T-helper 2 cell treated with Interferon-gamma antibody and Interleukin-4, amounts not matched to agents 5 μg/mL and 100 μg/mL, for 36 hours (primary cell): Measurements from ENCODE around the gene DERA.
"Not testable (repeated sequence)": the region's sequence is repeated elsewhere in the genome, so short reads cannot be mapped to it uniquely, and the experiment has no call there.

Experiments
- DNase-seq: peaks from one replicate; pipeline ENCODE4 v3.0.0; 2021; ENCODE audit warnings: low spot score
- H3K27ac Mint-ChIP-seq: one replicate; pipeline ENCODE4 v1.8.0; 2021; ENCODE audit warnings: mild to moderate bottlenecking, mixed read lengths
- H3K27me3 Mint-ChIP-seq: one replicate; pipeline ENCODE4 v1.8.0; 2021; ENCODE audit warnings: low read depth, mixed read lengths
- H3K36me3 Mint-ChIP-seq: one replicate; pipeline ENCODE4 v1.8.0; 2021; ENCODE audit warnings: low read depth, mixed read lengths
- H3K4me1 Mint-ChIP-seq: one replicate; pipeline ENCODE4 v1.8.0; 2021; ENCODE audit warnings: low read depth, mixed read lengths
- H3K4me3 Mint-ChIP-seq: one replicate; pipeline ENCODE4 v1.8.0; 2022; ENCODE audit warnings: mild to moderate bottlenecking, moderate library complexity, mixed read lengths
- H3K9me3 Mint-ChIP-seq: one replicate; pipeline ENCODE4 v1.8.0; 2021; ENCODE audit warnings: mixed read lengths

The DERA gene

GRCh38 chr12:15928346-15928745 is 17.2 kb downstream of the DERA start:
- Mint-ChIP-seq H3K9me3 (no peaks in the 10 kb centered on the region), H3K4me3 (no peak overlapping the region), H3K27me3 (no peaks in the 10 kb centered on the region), H3K36me3 (no peaks in the 10 kb centered on the region), H3K4me1 (peaks cover 2% of the 10 kb centered on the region), H3K27ac (no peak overlapping the region)
- DNase-seq = no peak

GRCh38 chr12:15928870-15929571 is 17.9 kb downstream of the DERA start:
- Mint-ChIP-seq H3K4me1 (peaks cover 2% of the 10 kb centered on the region), H3K27me3 (no peaks in the 10 kb centered on the region), H3K9me3 (no peaks in the 10 kb centered on the region), H3K4me3 (no peak overlapping the region), H3K27ac (no peak overlapping the region), H3K36me3 (no peaks in the 10 kb centered on the region)
- no peak for DNase-seq

DNA sequence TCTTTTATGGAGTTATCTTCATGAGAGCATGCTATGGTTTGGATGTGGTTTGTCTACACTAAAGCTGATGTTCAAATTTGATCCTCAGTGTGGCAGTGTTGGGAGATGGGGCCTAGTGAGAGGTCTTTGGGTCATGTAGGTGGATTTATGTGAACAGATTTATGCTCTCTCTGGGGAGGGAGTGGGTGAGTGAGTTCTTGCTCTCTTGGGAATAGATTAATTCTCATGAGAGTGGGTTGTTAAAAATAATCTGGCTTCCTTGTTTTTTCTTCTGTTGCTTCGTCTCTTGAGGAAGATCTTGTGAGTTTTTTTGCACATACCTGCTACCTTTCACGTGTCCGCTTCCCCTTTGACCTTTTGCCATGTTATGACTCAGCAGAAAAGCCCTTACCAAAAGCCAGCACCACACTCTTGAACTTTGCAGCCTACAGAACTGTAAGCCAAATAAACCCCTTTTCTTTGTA is 20.5 kb downstream of the DERA start:
- H3K27me3 Mint-ChIP-seq = no peaks in the 10 kb centered on the region
- H3K4me1 Mint-ChIP-seq = peaks cover 2% of the 10 kb centered on the region
- no peaks in the 10 kb centered on the region for H3K36me3 Mint-ChIP-seq
- no peak overlapping the region for H3K4me3 Mint-ChIP-seq
- H3K9me3 Mint-ChIP-seq = no peaks in the 10 kb centered on the region
- no peak for DNase-seq
- H3K27ac Mint-ChIP-seq = no peak overlapping the region

DNA sequence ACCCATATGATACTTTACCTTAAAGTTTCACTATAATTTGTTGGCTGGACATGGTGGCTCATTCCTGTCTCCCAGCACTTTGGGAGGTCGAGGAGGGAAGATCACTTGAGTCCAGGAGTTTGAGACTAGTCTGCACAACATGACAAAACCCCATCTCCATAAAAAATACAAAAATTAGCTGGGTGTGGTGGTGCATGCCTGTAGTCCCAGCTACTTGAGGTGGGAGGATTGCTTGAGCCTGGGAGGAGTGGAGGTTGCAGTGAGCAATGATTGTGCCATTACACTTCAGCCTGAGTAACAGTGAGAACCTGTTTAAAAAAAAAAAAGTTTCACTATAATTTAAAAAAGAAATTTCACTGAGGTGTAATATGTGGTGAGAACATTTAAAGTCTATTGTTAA is 21.2 kb downstream of the DERA start:
- DNase-seq = no peak
- Mint-ChIP-seq H3K36me3 (no peaks in the 10 kb centered on the region), H3K27me3 (no peaks in the 10 kb centered on the region), H3K9me3 (no peaks in the 10 kb centered on the region), H3K4me3 (no peak overlapping the region), H3K27ac (no peak overlapping the region), H3K4me1 (peaks cover 2% of the 10 kb centered on the region)

DNA sequence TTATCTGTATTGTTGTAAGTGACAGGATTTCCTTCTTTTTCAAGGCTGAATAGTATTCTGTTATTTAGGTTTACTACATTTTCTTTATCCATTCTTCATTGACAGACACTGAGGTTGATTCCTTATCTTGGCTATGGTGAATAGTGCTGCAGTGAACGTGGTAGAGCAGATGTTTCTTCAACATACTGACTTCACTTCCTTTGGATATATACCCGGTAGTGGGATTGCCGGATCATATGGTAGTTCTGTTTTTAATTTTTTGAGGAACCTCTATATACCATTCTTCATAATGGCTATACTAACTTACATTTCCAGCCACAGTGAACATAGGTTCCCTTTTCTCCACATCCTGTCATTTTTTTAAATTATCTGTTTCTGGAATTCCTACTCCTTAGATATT is 21.8 kb downstream of the DERA start:
- Mint-ChIP-seq H3K4me3 (no peak overlapping the region), H3K36me3 (no peaks in the 10 kb centered on the region), H3K27ac (no peak overlapping the region), H3K9me3 (no peaks in the 10 kb centered on the region), H3K4me1 (peaks cover 2% of the 10 kb centered on the region), H3K27me3 (no peaks in the 10 kb centered on the region)
- no peak for DNase-seq

GRCh38 chr12:15933751-15934150 is 22.6 kb downstream of the DERA start:
- Mint-ChIP-seq H3K9me3 (peaks cover under 1% of the 10 kb centered on the region), H3K4me3 (no peak overlapping the region), H3K4me1 (peaks cover 2% of the 10 kb centered on the region), H3K36me3 (peaks cover under 1% of the 10 kb centered on the region), H3K27ac (no peak overlapping the region), H3K27me3 (no peaks in the 10 kb centered on the region)
- no peak for DNase-seq

- DNase-seq = no peak
- Mint-ChIP-seq H3K27ac (no peak overlapping the region), H3K36me3 (peaks cover 4% of the 10 kb centered on the region), H3K4me3 (no peak overlapping the region), H3K4me1 (no peaks in the 10 kb centered on the region), H3K27me3 (no peaks in the 10 kb centered on the region), H3K9me3 (peaks cover 6% of the 10 kb centered on the region)
Measured at GRCh38 chr12:15936751-15937150, 25.6 kb downstream of the DERA start.

- Mint-ChIP-seq H3K36me3 (peaks cover 4% of the 10 kb centered on the region), H3K27me3 (no peaks in the 10 kb centered on the region), H3K4me1 (no peaks in the 10 kb centered on the region), H3K4me3 (no peak overlapping the region), H3K9me3 (peaks cover 6% of the 10 kb centered on the region), H3K27ac (no peak overlapping the region)
- DNase-seq = no peak
Measured at GRCh38 chr12:15937902-15938301, 26.8 kb downstream of the DERA start.

DNA sequence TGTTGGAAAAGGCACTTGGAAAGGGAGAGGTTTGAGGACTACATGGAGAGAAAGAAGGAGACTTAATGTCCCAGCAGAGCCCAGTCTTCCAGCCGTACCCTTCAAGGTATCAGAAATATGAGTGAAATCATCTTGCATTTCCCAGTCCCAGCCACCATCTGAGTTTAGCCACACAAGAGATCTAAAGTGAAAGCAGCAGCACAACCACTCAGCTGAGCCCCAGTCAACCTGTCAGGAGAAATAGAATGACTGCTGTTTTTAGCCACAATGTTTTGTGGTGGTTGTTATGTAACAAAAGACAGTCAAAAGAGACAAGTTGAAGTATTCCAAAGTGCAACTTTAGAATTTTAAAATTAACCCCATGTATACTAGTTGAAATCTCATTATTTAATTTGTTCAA is 28.0 kb downstream of the DERA start:
- H3K4me3 Mint-ChIP-seq = no peak overlapping the region
- no peak for DNase-seq
- H3K36me3 Mint-ChIP-seq = peaks cover 4% of the 10 kb centered on the region
- no peaks in the 10 kb centered on the region for H3K4me1 Mint-ChIP-seq
- H3K27me3 Mint-ChIP-seq = no peaks in the 10 kb centered on the region
- no peak overlapping the region for H3K27ac Mint-ChIP-seq
- peaks cover 8% of the 10 kb centered on the region for H3K9me3 Mint-ChIP-seq

GRCh38 chr12:15942475-15942874 is 31.3 kb downstream of the DERA start:
- Mint-ChIP-seq H3K36me3 (peaks cover 4% of the 10 kb centered on the region), H3K27ac (no peak overlapping the region), H3K4me3 (no peak overlapping the region), H3K9me3 (peaks cover 17% of the 10 kb centered on the region), H3K27me3 (no peaks in the 10 kb centered on the region), H3K4me1 (no peaks in the 10 kb centered on the region)
- no peak for DNase-seq

DNA sequence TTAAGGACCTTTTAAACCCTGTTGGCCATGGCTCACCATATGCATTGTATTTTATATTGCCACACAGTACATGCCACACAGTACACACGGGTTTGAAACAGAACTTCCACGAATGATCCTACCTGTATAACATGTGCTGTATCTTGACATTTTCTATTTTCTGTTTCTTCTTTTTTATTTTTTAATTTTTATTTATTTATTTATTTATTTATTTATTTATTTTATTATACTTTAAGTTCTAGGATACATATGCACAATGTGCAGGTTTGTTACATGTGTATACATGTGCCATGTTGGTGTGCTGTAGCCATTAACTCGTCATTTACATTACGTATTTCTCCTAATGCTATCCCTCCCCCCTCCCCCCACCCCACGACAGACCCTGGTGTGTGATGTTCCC is 32.4 kb downstream of the DERA start:
- not testable (repeated sequence) for DNase-seq, H3K4me3 Mint-ChIP-seq, H3K36me3 Mint-ChIP-seq, H3K4me1 Mint-ChIP-seq, H3K27me3 Mint-ChIP-seq, H3K27ac Mint-ChIP-seq
- H3K9me3 Mint-ChIP-seq = peaks cover 22% of the 10 kb centered on the region

DNA sequence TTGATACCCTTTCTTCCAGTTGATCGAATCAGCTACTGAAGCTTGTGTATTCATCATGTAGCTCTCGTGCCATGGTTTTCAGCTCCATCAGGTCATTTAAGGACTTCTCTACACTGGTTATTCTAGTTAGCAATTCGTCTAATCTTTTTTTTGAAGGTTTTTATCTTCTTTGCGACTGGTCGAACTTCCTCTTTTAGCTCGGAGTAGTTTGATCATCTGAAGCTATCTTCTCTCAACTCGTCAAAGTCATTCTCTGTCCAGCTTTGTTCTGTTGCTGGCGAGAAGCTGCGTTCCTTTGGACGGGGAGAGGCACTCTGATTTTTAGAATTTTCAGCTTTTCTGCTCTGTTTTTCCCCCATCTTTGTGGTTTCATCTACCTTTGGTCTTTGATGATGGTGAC is 37.3 kb downstream of the DERA start:
- H3K4me3 Mint-ChIP-seq, H3K27ac Mint-ChIP-seq, H3K4me1 Mint-ChIP-seq, DNase-seq, H3K36me3 Mint-ChIP-seq, H3K27me3 Mint-ChIP-seq: not testable (repeated sequence)
- H3K9me3 Mint-ChIP-seq = peaks cover 16% of the 10 kb centered on the region

- no peaks in the 10 kb centered on the region for H3K4me1 Mint-ChIP-seq
- no peak for DNase-seq
- no peaks in the 10 kb centered on the region for H3K9me3 Mint-ChIP-seq
- H3K27ac Mint-ChIP-seq = no peak overlapping the region
- H3K27me3 Mint-ChIP-seq = no peaks in the 10 kb centered on the region
- H3K36me3 Mint-ChIP-seq = no peaks in the 10 kb centered on the region
- no peak overlapping the region for H3K4me3 Mint-ChIP-seq
Measured at GRCh38 chr12:15955281-15955680, 44.1 kb downstream of the DERA start.

DNA sequence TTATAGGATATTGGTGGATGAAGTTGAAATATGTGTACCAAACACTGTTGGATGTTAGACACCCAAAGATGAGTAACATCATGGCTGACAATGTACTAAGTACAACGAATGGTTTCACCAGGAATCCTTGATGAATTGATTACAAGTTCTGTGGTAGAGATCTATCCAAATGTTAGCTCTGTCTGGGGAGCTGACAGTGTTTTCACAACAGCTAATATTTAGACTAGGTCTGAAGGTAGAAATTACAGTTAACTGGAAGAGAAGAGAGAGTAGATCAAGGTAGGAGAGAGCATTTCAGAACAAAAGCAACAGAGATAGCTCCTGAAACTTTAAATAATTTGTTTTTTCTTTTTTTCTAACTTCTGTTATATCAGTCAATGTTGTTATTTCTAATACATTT is 44.9 kb downstream of the DERA start:
- no peaks in the 10 kb centered on the region for H3K27me3 Mint-ChIP-seq
- H3K36me3 Mint-ChIP-seq = peaks cover 6% of the 10 kb centered on the region
- H3K4me1 Mint-ChIP-seq = no peaks in the 10 kb centered on the region
- no peak for DNase-seq
- H3K4me3 Mint-ChIP-seq = no peak overlapping the region
- no peaks in the 10 kb centered on the region for H3K9me3 Mint-ChIP-seq
- no peak overlapping the region for H3K27ac Mint-ChIP-seq
